GM18507 (cell line): Measurements from ENCODE around the gene TRRAP.
"Not testable (repeated sequence)": the region's sequence is repeated elsewhere in the genome, so short reads cannot be mapped to it uniquely, and the experiment has no call there.

Experiments
- DNase-seq: peaks from one replicate; pipeline ENCODE4 v3.0.0; 2011; ENCODE audit warnings: low read depth; ENCODE audit not compliant: insufficient read length; ENCODE audit errors: extremely low spot score
- FAIRE-seq: peaks from 2 replicates; lab custom pipeline; 2011; peaks lifted over from hg19 to GRCh38; lab: Jason Lieb, UNC

Gene TRRAP

DNA sequence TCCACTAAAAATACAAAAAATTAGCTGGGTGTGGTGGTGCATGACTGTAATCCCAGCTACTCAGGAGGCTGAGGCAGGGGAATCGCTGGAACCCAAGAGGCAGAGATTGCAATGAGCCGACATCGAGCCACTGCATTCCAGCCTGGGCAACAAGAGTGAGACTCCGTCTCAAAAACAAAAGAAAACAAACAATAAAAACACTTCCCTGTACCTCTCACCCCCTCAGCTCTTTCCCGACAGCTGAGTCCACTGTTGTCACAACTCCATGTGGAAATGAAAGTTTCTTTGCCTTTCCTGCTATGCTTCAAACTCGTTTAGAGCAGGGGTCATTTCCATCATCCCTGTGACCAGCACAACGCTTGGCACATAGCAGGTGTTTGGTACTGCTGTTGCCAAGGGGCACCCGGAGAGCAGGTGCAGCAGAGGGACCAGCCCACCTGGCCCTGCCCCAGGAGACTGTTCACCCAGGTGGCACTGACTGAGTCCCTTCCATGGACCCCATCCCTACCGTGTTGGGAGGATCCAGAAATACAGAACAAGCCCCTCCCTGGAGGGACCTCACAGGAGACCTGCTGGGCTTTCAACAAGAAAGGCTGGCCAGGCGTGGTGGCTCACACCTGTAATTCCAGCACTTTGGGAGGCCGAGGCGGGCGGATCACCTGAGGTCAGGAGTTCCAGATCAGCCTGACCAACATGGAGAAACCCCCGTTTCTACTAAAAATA, 13.4 kb upstream of the TRRAP start:
- FAIRE-seq (no peak), DNase-seq (no peak)

DNA sequence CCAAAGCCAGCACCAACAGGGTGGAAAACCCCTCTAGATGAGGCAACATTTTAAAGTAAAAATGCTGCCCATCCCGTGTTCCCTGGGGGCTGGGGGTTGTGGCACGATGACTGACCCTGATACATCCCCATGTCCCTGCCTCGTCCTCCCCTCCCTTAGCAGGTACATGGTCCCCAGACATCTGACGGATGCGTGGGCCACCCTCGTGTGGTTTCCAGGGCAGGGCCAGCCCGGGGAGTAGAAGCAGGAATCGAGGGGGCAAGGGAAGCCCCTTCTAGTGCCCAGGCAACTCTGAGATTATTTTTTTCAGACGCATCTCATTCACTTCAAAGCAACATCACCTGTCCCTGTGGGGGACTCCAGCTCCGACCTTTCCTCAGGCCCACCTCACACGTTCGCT, 12.0 kb upstream of the TRRAP start:
- FAIRE-seq (no peak), DNase-seq (no peak)

DNA sequence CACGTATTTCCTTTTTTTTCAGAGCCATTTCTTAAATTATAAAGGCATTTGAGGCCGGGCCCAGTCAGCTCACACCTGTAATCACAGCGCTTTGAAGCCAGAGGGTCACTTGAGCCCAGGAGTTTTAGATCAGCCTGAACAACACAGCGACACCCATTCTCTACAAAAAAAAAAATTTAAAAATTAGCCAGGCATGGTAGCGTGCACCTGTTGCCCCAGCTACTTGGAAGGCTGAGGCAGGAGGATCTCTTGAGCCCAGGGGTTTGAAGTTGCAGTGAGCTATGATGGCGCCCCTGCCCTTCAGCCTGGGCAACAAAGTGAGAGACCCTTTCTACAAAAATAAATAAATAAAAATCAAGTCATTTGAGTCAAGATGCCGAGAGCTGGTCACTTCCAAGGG, 11.6 kb upstream of the TRRAP start:
- no peak for FAIRE-seq
- no peak for DNase-seq

DNA sequence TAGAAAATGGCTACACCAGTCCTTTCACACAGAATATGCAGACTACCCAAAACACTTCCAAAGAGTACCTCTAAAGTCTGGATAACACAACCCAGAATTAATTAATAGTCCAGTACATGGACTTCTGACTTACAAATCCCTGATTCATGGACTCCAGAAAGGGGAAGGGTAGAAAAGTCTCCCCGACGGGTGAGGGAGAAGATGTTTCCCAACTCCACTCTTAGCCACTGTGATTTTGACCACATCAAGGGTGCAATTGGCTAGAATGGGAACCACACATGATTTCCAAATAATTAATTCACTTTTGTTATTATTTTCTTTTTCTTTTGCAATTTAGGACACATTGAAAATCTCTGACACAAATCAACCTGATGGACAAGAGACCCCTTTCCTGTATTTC, 9.9 kb upstream of the TRRAP start:
- FAIRE-seq (no peak), DNase-seq (no peak)

DNA sequence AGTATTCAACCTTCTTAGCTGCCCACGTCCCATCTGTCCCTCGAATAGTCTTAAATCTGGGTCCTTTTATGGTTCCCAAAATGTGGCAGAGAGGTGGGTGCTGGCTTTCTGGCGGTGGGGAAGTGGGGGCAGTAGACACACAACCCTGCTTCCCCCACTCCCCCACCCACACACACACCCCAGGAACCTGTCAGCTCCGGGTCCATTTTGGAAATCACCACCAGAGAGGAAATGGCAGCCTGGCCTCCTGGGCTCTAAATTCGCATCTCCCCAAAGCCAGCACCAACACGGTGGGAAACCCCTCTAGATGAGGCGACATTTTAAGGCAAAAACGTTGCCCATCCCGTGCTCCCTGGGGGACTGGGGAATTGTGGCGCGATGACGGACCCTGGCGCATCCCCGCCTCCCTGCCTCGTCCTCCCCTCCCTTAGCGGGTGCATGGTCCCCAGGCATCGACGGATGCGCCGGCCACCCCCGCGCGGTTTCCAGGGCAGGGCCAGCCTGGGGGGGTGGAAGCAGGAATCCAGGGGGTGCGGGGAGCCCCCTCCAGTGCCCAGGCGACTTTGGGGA, 9.2 kb upstream of the TRRAP start:
- DNase-seq (no peak), FAIRE-seq (no peak)

DNA sequence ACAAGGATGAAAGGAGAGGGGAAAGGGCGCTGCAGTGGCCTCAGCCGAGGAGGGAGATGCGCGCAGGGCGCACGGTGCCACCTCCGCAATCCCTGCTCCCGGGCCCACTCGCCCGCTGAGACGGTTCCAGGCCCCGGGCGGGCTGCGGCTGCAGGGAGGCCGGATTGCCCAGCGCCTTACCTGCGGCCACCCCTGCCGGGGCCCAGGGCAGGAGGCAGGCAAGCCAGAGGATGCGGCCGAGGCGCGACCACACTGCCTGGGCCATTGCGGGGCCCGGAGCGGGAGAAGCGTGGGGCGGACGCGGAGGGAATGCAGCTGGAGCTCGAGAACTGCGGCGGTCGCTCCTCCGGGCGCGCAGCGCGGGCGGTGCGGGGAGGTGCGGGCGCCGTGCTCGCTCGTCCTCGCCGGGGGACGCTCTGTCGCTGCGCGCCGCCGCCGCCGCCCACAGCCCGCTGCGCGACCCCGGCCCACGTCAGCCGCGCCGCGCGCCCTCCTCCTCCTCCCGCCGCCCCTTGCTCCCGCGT, 8.7 kb upstream of the TRRAP start, which contains the start of gene TMEM130:
TMEM130 (minus strand) TSS at position 418 of the 524 bp plus-strand sequence; CDS start at position 265, 153 bp downstream.
- DNase-seq (no peak), FAIRE-seq (no peak)

DNA sequence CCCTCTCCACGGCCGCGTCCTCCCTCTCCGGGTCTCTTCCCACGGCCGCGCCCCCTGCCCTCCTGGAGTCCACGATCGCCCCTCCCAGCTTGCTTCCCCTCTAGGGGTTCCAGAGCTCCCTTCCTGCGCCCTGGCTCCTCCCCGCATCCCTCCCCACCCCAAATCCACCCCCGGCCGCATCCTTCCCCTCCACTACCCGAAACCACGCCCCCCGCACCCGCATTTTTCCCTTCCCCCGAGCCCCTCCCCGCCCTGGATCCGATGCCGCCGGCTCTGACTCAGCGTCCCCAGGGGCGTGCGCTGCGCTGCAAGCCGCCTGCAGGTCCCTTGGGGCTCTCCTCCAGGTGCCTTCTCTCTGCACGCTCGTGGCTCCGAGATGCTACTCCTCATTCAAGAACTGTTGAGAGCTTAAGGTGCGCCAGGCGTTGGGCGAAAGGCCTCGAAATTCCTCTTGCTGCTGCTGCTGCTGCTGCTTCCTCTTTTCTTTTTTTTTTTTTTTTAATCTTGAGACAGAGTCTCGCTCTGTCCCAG, 8.1 kb upstream of the TRRAP start:
- FAIRE-seq (peak; percentile 65), DNase-seq (peak; percentile 70)

DNA sequence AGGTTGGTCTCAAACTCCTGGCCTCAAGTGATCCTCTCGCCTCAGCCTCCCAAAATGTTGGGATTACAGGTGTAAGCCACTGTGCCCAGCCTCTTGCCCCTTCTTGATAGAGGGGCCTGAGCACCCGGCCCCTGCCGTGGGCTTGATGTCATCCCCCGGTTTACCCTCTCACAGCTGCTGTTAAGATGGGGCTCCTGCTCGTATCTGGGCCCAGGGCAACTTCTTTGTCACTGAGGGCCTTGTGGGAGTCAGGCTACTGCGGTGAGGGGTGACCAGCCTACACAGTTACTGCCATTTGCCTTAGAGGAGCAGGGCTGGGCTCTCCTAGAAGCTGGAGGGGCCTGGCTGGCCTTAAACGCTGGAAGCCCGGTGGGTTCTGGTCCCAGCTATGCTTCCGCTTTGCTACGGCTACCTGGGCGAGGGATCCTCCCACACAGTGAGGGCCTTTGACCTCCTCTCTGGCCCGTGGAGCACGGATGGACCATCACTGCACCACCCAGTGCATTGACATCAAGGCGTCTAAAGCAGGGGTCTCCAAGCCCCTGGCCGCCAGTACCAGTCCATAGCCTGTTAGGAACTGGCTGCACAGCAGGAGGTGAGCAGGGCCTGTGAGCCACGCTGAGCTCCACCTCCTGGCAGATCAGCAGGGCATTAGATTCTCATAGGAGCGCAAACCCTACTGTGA, 7.4 kb upstream of the TRRAP start:
- DNase-seq, result no peak
- no peak for FAIRE-seq

DNA sequence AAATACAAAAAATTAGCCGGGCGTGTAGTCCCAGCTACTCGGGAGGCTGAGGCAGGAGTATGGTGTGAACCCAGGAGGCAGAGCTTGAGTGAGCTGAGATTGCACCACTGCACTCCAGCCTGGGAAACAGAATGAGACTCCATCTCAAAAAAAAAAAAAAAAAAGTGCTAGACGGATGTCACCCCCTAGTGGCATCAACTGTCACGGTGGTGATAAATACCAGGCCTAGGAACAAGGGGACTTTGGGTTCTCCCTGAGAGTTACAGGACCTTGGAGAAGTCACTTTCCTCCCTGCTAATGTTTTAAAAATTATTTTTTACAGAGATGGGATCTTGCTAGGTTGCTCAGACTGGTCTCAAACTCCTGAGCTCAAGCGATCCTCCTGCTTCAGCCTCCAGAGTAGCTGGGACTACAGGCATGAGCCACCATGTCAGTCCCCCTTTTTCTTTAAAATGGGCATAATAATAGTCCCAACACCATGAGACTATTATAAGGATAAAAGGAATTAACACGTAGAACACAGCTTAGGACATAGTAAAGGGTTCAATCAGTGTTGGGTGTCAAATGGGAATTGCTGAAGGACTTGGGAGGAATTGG, 5.9 kb upstream of the TRRAP start:
- DNase-seq (no peak), FAIRE-seq (no peak)

DNA sequence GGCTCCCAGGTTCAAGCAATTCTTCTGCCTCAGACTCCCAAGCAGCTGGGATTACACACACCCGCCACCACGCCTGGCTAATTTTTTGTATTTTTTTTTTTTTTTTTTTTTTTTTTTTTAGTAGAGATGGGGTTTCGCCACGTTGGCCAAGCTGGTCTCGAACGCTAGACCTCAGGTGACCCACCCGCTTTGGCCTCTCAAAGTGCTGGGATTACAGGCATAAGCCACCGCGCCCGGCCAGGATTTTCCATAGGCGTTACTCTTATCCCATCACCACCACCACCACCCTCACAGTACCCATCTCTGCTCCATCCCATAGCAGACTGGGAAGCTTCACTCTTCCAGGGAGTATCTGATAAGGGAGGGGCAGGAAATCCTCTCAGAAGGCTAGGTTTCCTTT, 4.7 kb upstream of the TRRAP start:
- not testable (repeated sequence) for FAIRE-seq, DNase-seq

DNA sequence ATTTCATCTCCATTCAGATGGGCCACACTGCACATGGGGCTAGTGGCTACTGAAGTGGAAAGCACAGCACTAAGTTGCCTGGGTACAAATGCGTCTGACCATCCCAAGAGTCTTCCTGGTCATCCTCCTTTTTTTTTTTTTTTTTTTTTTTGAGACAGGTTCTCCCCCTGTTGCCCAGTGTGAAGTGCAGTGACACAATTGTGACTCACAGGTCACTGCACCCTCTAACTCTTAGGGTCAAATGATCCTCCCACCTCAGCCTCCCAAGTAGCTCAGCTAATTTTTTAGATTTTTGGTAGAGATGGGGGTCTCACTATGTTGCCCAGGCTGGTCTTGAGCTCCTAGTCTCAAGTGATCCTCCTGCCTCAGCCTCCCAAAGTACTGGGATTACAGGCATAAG, 3.4 kb upstream of the TRRAP start:
- DNase-seq (no peak), FAIRE-seq (no peak)

DNA sequence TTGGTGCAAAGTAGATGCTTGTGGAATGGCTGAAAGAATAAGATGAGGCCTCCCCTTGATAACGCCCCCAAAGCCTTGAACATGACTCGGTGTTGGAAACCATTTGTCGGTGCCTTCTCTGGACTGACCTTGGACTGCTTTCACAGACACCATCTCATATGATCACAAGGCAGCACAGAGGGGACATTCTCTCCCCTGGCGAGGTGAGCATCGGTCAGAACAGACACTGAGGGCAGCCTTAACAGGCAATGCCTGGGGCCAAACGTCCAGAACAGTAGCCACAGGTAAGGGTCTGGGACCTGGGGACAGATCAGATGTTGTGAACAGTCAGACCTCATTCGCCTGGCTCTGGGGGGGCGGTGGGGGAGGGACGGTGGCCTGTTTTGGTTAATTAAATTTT, 2.8 kb upstream of the TRRAP start:
- DNase-seq (no peak), FAIRE-seq (no peak)

DNA sequence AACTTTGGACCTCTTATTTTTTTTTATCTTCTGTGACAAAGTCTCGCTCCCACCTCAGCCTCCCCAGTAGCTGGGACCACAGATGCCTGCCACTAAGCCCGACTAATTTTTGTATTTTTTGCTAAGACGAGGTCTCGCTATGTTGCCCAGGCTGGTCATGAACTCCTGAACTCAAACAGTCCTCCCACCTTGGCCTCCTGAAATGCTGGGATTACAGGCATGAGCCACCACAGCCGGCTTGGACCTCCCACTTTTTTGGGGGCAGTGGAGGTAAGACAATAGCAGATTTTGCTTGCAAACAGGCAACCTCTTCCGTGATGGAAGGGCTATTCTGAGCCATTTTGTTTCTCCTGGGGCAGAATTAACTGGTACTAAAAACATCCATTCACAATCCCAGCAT, 1.2 kb upstream of the TRRAP start:
- FAIRE-seq (no peak), DNase-seq (no peak)

DNA sequence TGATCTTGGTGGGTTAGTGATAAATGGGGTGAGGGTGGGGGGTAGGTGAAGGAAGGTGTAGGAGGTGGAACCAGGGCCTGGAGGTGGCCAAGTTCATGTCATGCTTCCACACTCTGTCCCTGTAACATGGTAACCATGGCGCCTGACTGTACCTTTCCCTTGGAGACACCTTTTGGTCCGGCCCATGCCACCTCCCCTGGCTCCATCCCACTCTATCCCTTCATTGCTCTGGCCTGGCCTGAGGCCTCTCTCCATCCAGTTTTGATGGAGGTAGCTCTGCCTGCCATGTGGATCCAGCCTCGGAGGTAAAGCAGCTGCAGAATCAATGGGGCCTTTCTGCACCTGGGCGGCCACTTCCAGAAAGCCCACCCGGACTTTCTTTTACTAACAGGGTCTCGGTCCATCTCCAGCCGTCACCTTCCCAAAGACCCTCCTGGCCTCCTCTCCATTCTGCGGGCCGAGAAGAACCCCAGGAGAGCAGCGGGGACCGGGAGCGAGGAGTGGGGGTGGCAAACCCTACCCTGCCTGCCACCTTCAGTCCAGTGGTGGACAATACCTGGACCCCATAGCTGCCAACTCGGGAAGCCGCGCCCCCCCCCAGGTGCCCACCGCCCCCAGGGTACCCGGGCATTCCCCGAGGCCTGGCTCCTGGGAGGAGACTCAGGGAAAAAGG, 504 bp upstream of the TRRAP start:
- FAIRE-seq, result no peak

DNA sequence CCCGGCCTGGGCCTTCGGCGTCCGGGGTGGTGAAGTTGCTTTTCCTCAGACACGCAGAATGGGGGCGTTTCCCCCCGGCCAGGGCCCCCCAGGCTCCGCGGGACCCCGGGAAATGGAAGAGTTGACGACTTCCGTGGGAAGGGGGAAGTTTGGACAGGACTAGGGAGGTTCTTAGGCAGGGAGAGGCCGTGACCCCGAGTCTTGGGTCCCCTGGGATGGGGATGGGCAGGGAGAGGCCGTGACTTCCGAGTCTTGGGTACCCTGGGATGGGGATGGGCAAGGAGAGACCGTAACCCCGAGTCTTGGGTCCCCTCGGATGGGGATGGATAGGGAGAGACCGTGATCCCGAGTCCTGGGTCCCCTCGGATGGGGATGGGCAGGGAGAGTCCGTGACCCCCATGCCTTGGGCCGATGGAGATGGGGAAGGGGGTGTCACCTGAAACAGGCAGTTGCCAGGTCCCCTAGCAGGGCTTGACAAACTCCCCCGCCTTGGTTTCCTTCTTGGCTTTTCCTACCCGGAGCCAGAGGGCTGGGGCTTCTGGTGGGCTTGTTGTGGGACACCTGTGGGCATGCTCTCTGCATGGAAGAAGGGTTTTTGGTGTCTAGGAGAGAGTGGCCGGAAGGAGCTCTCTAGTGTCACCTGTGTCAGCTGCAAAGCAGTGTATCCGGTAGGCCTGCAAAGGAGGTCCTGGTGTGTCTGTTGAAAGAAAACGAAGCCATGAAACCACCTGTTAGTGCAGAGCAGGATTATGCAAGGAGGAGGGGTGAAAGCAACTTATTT, 1.1 kb downstream of the TRRAP start:
- DNase-seq (peak; percentile 60), FAIRE-seq (peak; percentile 91)

More for the DNA sequence above, 504 bp upstream of the TRRAP start:
- no peak for DNase-seq

DNA sequence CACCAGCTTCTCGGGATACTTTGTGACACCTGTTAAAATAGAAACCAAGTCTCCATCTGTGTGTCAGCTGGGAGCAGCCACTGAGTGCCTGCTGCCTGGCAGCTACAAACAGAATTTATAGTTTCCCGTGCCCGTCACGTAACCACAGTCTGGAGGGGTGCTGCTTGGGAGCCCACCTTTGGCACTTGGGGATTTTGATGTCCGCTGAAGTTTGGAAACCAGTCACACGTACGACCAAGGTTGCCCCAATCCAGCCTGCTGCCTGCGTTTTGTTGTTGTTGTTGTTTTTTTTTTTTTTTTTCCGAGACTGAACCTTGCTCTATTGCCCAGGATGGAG, 1.6 kb downstream of the TRRAP start:
- no peak for FAIRE-seq

DNA sequence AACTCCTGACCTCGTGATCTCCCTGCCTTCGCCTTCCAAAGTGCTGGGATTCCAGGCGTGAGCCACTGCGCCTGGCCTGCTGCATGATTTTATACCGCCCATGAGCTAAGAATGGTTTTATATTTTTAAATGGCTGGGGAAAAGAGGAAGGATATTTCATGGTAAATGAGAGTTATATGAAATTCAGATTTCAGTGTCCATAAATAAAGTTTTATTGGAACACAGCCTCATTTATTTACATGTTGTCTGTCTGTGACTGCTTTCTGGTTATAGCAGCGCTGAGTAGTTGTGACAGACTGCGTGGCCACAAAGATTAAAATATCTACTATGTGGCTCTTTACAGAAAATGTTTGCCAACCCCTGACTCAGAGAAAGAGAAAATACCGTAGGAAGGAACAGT, 2.2 kb downstream of the TRRAP start:
- FAIRE-seq, result no peak
- no peak for DNase-seq

More for the DNA sequence above, 1.6 kb downstream of the TRRAP start:
- DNase-seq, result no peak

DNA sequence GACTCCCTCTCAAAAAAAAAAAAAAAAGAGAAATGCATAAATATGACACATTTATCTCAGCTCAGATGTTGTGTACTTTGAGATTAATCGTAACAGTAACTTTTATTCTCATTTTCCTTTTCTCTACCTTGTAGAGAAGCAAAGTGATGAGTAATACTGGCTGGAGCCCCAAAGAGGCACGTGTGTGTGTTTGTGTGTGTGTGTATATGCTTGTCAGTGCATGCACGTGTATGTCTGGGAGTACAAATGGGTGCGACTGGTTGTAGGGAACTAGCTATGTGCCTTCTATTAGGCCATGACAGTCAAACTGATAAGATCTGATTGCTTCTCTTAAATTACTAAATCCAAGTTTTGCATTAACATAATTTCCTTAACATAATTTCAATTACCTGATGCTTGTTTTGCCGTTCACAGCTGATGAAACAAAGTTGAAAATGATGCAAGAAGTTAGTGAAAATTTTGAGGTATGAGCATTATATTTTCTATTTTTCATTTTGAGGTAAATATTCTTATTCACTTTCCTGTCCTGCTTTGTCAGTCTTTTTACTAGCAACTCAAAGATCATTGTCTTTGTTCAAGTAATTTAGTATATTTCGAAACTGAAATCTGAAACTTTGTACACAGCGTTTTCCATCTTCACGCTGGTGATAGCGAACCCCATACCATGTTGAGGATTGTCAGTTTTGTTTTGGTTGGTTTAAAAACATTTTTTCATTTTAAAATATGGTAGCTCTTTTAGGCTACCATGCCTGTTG, 3.4 kb downstream of the TRRAP start:
- DNase-seq (no peak), FAIRE-seq (no peak)
